ENCODE results near the gene TMOD3.

The TMOD3 gene

DNA sequence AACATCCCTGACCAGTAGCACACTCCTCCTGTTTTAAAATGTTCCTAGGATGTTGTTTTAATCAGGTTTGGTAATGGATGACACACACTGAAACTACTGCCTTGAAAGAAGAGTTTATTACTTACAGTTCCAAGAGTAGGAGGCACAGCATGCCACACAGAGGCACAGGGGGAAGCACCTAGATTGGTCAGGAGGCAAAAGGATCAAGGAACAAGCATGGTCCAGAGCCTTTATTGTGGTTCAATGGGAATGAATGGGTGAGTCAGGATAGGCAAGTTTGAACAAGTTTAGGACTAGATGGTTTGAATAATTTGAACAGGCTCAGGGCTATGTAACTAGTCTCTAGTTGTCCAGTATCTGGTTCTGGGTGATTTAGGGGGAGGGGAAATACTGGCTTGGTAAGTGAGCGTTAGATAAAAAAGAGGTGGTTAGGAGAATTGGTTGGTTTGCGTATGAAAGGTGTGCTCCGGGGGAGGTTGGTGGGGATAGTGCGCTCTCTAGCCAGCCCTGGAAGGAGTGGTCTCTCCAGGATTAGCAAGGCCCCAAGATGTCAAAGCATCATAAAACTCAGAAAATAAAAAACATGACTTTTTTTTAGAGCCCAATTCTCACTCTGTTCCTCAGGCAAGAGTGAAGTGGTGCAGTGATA lies 35.1 kb downstream of the TMOD3 start:
- no peak overlapping the region for H3K27ac ChIP-seq
- H3K4me3 ChIP-seq = no peak overlapping the region
- TF ChIP-seq EZH2 (IDR thresholded peaks at IDR 0.05) (no peak), FOXP2 (optimal IDR thresholded peaks at IDR 0.05; ENCODE audit: control extremely low read depth, extremely low read length, insufficient read depth) (no peak), POLR2AphosphoS5 (IDR thresholded peaks at IDR 0.05; ENCODE audit: borderline replicate concordance, low read depth, low read length) (no peak)
- no peaks in the 10 kb centered on the region for H3K9me3 ChIP-seq (ENCODE audit: low read depth, low read length)
- peaks cover 14% of the 10 kb centered on the region; the same call in 1 of the 2 replicates for H3K36me3 ChIP-seq (ENCODE audit: insufficient read depth, low read length)
- DNase-seq (ENCODE audit: low read depth, low spot score) = no peak
- no peak overlapping the region for H3K9ac ChIP-seq (ENCODE audit: insufficient read length)

DNA sequence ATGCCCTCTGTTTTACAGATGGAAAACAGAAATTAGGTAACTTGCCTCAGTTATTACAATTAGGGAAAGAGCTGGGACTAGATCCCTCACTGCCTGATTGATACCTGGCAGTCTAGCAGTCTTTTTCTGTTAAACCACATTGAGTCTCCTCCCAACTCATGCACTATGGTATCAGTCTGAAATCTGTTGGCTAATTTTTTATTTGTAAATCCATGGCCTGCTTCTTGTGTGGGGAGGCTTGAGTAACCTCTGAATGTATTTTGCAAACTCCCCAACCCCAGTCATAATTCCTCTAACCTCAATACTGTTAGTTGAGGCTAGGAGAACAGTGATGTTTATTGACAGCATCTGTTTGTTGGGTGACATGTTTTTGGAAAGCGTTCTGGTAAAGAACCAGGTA lies 35.9 kb downstream of the TMOD3 start:
- no peak for DNase-seq (ENCODE audit: low read depth, low spot score)
- no peaks in the 10 kb centered on the region for H3K9me3 ChIP-seq (ENCODE audit: low read depth, low read length)
- H3K9ac ChIP-seq (ENCODE audit: insufficient read length) = no peak overlapping the region
- no peak overlapping the region for H3K27ac ChIP-seq
- no peak overlapping the region for H3K4me3 ChIP-seq
- TF ChIP-seq FOXP2 (optimal IDR thresholded peaks at IDR 0.05; ENCODE audit: control extremely low read depth, extremely low read length, insufficient read depth) (no peak), POLR2AphosphoS5 (IDR thresholded peaks at IDR 0.05; ENCODE audit: borderline replicate concordance, low read depth, low read length) (no peak), EZH2 (IDR thresholded peaks at IDR 0.05) (no peak)
- peaks cover 15% of the 10 kb centered on the region; the same call in 1 of the 2 replicates for H3K36me3 ChIP-seq (ENCODE audit: insufficient read depth, low read length)

DNA sequence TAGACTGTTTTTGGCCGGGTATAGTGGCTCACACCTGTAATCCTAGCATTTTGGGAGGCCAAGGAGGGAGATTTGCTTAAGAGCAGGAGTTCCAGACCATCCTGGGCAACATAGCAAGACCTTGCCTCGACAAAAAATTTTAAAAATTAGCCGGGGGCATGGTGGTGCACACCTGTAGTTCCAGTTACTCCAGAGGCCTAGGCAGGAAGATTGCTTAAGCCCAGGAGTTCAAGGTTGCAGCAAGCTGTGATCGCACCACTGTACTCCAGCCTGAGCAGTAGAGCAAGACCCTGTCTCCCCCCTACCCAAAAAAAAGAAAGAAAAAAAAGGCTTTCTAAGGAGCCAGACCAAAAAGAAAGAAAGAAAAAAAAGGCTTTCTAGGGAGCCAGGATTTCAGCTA lies 36.7 kb downstream of the TMOD3 start:
- no peak for TF ChIP-seq POLR2AphosphoS5 (IDR thresholded peaks at IDR 0.05; ENCODE audit: borderline replicate concordance, low read depth, low read length)
- no peak for TF ChIP-seq EZH2 (IDR thresholded peaks at IDR 0.05)
- no peak for DNase-seq (ENCODE audit: low read depth, low spot score)
- peaks cover 24% of the 10 kb centered on the region; the same call in 1 of the 2 replicates for H3K36me3 ChIP-seq (ENCODE audit: insufficient read depth, low read length)
- H3K9me3 ChIP-seq (ENCODE audit: low read depth, low read length) = no peaks in the 10 kb centered on the region
- H3K27ac ChIP-seq = no peak overlapping the region
- H3K4me3 ChIP-seq = no peak overlapping the region
- no peak overlapping the region for H3K9ac ChIP-seq (ENCODE audit: insufficient read length)

DNA sequence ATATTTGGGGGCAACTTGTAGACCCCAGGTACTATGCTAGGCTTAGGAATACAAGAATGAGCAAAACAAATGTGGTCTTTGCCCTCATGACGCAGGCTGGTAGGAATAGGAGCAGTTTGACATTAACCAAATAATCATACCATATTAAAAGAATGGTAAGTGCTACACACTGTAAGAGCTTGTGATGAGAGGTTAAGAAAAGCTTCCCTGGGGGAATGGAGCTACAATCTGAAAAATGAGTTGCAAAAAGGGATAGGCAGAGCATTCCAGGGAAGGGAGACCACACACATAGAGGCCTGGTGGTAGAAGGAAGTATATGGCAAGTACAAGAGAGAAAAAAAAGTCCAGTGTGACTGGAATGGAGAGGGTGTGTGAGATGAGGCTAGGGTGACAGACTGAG lies 37.3 kb downstream of the TMOD3 start:
- no peak for TF ChIP-seq POLR2AphosphoS5 (IDR thresholded peaks at IDR 0.05; ENCODE audit: borderline replicate concordance, low read depth, low read length)
- no peak for TF ChIP-seq EZH2 (IDR thresholded peaks at IDR 0.05)
- no peak for TF ChIP-seq FOXP2 (optimal IDR thresholded peaks at IDR 0.05; ENCODE audit: control extremely low read depth, extremely low read length, insufficient read depth)
- H3K36me3 ChIP-seq (ENCODE audit: insufficient read depth, low read length) = peaks cover 24% of the 10 kb centered on the region; the same call in 1 of the 2 replicates
- no peaks in the 10 kb centered on the region for H3K9me3 ChIP-seq (ENCODE audit: low read depth, low read length)
- H3K27ac ChIP-seq = no peak overlapping the region
- no peak for DNase-seq (ENCODE audit: low read depth, low spot score)
- no peak overlapping the region for H3K9ac ChIP-seq (ENCODE audit: insufficient read length)
- no peak overlapping the region for H3K4me3 ChIP-seq

DNA sequence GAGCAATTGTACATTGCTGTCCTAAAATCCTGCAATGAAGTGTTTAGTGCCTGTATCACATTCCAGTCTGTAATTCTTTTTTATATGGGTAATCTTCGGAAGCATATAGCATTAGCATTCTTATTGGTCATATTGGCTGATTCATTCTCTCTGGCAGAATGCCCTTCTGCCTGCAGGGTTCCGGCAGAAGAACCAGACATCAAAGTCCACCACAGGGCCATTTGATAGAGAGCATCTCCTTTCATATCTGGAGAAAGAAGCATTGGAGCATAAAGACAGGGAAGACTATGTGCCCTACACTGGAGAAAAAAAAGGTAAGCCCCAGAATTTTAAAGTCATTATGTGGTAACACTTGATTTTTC lies 39.6 kb downstream of the TMOD3 start:
- H3K9ac ChIP-seq (ENCODE audit: insufficient read length) = no peak overlapping the region
- TF ChIP-seq POLR2AphosphoS5 (IDR thresholded peaks at IDR 0.05; ENCODE audit: borderline replicate concordance, low read depth, low read length) = no peak

DNA sequence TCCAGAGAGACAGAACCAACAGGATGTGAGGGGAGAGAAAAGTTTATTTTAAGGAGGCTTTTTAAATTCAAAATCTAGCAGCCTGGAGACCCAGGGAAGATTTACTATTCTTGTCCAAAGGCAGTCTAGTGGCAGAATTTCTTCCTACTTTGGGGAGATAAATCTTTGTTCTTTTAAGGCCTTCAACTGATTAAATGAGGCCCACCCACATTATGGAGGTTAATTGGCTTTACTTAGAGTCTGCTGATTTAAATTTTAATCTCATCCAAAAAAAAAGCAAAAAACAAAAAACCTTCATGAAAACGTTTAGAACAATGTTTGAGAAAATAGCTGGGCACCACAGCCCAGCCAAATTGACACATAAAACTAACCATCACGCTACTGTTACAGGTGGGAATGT lies 41.3 kb downstream of the TMOD3 start:
- H3K27ac ChIP-seq = no peak overlapping the region
- no peak overlapping the region for H3K9ac ChIP-seq (ENCODE audit: insufficient read length)
- DNase-seq (ENCODE audit: low read depth, low spot score) = no peak
- TF ChIP-seq EZH2 (IDR thresholded peaks at IDR 0.05) = no peak
- TF ChIP-seq FOXP2 (optimal IDR thresholded peaks at IDR 0.05; ENCODE audit: control extremely low read depth, extremely low read length, insufficient read depth) = no peak
- no peak for TF ChIP-seq POLR2AphosphoS5 (IDR thresholded peaks at IDR 0.05; ENCODE audit: borderline replicate concordance, low read depth, low read length)
- H3K9me3 ChIP-seq (ENCODE audit: low read depth, low read length) = no peaks in the 10 kb centered on the region
- H3K36me3 ChIP-seq (ENCODE audit: insufficient read depth, low read length) = peaks cover 10% of the 10 kb centered on the region; the same call in 1 of the 2 replicates
- H3K4me3 ChIP-seq = no peak overlapping the region

More for the DNA sequence above, 39.6 kb downstream of the TMOD3 start:
- Histone ChIP-seq H3K9me3 (ENCODE audit: low read depth, low read length) (no peaks in the 10 kb centered on the region), H3K27ac (no peak overlapping the region), H3K36me3 (ENCODE audit: insufficient read depth, low read length) (peaks cover 17% of the 10 kb centered on the region; the same call in 1 of the 2 replicates), H3K4me3 (no peak overlapping the region)
- no peak for DNase-seq (ENCODE audit: low read depth, low spot score)

DNA sequence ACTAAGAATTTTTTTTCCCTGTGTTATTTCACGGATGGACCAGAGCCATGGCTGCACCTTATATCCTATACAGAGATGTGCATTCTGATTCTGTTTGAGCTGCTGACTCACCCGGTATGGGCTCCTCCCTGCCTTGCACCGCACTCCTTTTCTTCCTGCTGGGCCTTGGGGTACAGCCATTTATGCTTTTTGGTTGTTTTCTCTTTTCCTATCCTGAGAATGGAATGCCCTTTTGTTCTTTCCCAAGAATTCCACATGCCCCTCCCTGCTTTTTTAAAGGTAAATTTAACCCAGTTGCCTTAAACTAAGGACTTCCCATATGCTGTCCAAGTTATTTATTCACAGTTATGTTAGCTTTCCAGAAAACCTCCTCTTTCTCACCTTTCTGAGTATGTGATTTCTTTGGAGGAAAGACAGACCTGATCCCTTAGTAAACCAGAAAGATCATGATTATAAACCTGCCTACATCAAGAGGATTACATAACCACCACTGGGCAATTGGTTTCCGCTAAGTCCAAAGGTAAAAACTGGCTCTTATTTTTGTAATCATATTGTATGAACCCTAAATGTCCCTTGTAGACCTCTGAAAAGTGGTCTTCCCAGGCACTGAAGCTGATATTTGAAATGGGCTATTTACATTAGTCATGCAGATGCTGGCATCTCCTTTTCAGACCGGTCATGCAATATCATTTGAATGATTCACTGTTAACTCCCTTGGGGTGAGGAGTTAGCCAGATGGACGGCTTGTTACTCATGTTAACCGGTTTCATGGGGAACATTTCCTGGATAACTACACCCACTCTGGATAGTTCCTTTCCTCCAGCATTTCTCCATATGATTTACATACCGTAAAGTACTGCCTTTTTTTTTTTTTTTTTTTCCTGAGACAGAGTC lies 45.5 kb downstream of the TMOD3 start:
- no peak overlapping the region for H3K4me3 ChIP-seq
- no peaks in the 10 kb centered on the region for H3K9me3 ChIP-seq (ENCODE audit: low read depth, low read length)
- H3K36me3 ChIP-seq (ENCODE audit: insufficient read depth, low read length) = peaks cover 10% of the 10 kb centered on the region; the same call in 1 of the 2 replicates
- TF ChIP-seq EZH2 (IDR thresholded peaks at IDR 0.05) (no peak), FOXP2 (optimal IDR thresholded peaks at IDR 0.05; ENCODE audit: control extremely low read depth, extremely low read length, insufficient read depth) (no peak), POLR2AphosphoS5 (IDR thresholded peaks at IDR 0.05; ENCODE audit: borderline replicate concordance, low read depth, low read length) (no peak)
- H3K27ac ChIP-seq = no peak overlapping the region
- no peak for DNase-seq (ENCODE audit: low read depth, low spot score)
- H3K9ac ChIP-seq (ENCODE audit: insufficient read length) = no peak overlapping the region

DNA sequence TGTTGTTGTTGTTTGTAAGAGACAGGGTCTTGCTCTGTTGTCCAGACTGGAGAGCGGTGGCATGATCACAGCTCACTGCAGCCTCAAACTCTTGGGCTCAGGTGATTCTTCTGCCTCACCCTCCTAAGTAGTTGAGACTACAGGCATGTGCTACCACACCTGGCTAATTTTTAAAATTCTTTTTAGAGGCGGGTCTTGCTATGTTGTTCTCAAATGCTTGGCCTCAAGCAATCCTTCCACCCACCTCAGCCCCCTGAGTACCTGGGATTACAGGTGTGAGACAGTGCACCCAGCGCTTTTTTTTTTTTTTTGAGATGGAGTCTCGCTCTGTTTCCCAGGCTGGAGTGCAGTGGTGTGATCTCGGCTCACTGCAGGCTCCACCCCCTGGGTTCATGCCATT lies 46.7 kb downstream of the TMOD3 start:
- Histone ChIP-seq H3K27ac (no peak overlapping the region), H3K9ac (ENCODE audit: insufficient read length) (no peak overlapping the region), H3K4me3 (no peak overlapping the region), H3K36me3 (ENCODE audit: insufficient read depth, low read length) (0 out of 2 replicates have a peak, but pooled peaks cover under 1% of the 10 kb centered on the region), H3K9me3 (ENCODE audit: low read depth, low read length) (no peaks in the 10 kb centered on the region)
- no peak for TF ChIP-seq FOXP2 (optimal IDR thresholded peaks at IDR 0.05; ENCODE audit: control extremely low read depth, extremely low read length, insufficient read depth)
- TF ChIP-seq POLR2AphosphoS5 (IDR thresholded peaks at IDR 0.05; ENCODE audit: borderline replicate concordance, low read depth, low read length) = no peak
- TF ChIP-seq EZH2 (IDR thresholded peaks at IDR 0.05) = no peak
- no peak for DNase-seq (ENCODE audit: low read depth, low spot score)
